ENCODE data around the gene TSPAN12.
A peak's percentile ranks its signal among the peaks of the same experiment; 100 is the strongest.
"Not testable (repeated sequence)": the region's sequence is repeated elsewhere in the genome, so short reads cannot be mapped to it uniquely, and the experiment has no call there.

The TSPAN12 gene

GRCh38 chr7:120805636-120806388 is 52.1 kb downstream of the TSPAN12 start:
- DNase-seq: peak; percentile 60

DNA sequence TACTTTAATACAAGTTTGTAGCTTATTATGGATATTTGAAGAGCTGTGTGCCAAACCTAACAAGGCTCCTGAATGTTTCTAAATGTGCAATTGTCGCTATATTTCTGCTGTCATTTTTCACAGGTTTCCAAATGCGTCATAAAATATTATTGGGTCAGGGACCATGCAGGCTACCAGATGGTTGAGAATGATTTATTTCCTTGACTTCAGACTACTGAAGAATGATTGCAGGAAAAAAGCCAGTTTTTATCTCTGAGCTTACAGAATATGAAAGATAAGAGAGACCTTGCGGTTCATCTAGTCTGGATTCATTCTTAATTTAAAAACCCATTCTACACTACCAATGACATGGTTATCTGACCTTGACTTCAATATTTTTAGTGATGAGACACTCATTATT is 55.2 kb downstream of the TSPAN12 start:
- no peak for DNase-seq

DNA sequence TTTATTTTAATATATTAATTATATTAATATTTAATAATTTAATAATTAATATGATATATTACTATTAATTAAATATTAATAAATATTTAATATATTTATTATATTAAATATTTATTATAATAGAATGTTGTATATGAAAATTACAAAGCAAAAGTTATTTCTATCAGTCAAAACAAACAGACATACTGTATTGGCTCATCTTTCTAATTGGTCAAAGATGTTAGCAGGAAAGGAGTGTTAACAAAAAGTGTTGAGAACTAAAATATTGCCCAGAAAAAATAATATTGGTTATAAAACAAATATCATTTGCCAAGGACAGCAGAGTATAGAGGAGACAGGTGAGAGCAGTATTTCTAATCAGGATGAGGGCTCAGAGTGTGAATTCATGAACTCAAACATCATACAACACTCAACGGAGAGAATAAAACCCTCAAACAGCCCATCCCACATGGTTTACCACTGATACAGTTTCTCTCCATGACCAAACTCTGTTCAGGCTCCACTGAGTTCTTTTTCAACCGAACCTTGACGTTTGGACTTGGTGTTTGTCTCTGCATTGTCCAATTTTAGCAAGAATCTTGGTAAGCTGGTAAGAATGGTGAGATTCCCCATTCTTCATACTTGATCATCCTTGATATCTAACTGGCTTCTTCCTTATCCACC is 58.0 kb downstream of the TSPAN12 start:
- DNase-seq: no peak

DNA sequence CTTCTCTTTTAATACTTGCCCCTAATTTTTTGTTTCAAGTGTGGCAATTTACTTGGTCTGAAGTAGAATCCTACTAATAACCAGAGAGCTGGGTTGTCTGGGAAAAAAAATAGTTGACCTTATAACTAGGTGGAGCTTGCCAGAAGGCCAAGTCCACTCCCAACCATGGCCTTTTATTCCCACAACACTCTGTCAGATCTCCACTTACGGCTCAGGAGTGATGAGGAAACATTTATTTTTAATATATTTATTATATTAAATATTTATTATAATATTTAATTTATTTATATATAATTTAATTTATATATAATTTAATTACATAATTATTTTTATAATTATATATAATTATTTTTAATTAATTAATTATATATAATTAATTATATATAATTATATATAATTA is 58.8 kb downstream of the TSPAN12 start:
- no peak for DNase-seq

DNA sequence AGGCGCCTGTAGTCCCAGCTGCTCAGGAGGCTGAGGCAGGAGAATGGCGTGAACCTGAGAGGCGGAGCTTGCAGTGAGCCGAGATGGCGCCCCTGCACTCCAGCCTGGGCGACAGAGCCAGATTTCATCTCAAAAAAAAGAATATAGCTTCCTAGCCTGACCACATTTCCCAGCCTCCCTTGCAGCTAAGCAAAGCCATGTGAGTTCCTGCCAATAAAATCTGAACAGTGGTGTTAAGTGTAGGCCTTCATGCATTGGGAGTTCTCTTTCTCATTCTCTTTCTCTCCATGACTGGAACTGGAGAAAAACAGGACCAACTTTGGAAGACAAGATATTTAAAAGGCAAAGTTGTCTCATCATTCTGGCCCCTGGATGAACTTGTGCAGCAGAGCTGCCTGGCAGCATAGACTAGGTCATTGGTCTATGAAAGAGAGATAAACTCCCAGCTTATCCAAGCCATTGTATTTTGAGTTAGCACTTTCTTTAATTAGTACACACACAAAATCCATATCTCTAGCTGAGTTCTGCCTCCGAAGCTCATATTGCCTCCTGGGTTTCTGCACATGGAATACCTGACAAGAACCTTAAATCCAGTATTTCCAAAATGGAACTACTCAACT is 60.8 kb downstream of the TSPAN12 start:
- no peak for DNase-seq

GRCh38 chr7:120794106-120794729 is 63.7 kb downstream of the TSPAN12 start:
- DNase-seq: no peak

GRCh38 chr7:120793213-120793936 is 64.6 kb downstream of the TSPAN12 start:
- DNase-seq: no peak

DNA sequence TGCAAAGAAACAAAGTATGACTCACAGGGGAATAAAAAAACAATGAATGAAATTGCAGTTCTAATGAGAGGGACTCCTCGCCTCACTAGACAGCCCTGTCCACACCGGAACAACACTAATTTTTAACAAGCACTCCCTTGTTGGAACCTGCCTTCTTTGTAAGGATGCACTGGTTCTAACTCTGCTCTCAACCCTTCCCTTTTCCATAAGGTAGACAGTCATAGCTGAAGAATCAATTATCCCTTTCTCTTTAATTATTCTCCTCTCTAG is 65.1 kb downstream of the TSPAN12 start:
- no peak for DNase-seq

- peak; percentile 49 for DNase-seq
Observed at GRCh38 chr7:120792091-120792860, 65.7 kb downstream of the TSPAN12 start.

DNA sequence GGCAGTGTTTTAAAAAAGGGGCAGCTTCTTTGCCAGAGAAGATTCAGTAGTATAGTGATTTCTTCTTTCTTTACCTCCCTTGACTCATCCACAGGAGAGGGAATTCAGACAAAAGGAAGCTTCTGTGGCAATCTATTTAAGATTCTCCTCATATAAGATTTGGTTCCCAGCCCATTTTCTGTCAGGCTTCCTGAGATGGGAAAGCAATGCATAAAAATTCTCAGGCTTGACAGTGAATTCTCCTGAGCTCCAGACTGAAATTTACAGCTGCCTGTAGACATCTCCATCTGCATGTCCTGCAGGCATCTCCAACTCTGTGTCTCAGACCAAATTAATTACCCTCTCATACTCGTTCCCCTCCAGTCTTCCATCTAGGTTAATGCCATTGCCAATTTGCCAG is 72.8 kb downstream of the TSPAN12 start:
- DNase-seq: no peak

DNA sequence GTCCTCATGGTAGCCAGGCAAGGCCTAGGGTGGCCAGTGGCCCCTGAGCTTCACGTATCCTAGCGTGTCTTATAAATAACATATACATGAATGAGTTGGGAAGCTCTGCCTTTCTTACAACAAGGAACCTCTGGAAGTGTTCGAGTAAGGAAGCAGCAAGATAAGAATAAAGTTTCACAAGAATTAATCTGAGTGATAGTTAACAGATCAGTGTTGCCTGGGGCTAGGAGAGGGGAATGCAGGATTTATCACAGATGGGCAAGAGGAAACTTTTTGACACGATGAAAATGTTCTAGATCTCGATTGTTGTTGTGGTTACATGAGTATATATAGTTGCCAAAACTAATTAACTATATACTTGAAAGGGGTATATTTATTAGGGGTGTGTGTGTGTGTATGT is 74.2 kb downstream of the TSPAN12 start:
- no peak for DNase-seq

DNA sequence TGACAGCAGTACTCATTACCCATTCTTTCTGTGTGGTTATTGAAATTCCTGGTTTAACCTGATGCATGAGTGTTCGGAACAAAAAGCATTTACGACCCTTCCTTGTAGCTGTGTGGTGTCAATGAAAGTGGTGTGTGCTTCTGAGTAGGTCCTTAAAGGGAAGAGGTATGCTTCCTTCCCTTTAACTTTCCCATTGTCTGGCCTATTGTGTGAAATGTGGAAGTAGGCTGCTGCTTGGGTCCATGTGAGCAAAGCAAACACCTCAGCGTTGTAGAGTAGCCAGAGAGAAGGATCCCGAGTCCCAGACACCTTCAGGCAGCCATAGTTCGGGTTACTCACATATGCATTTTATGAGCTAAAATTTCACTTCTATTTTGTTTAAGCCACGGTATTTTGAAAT is 74.7 kb downstream of the TSPAN12 start:
- no peak for DNase-seq

DNA sequence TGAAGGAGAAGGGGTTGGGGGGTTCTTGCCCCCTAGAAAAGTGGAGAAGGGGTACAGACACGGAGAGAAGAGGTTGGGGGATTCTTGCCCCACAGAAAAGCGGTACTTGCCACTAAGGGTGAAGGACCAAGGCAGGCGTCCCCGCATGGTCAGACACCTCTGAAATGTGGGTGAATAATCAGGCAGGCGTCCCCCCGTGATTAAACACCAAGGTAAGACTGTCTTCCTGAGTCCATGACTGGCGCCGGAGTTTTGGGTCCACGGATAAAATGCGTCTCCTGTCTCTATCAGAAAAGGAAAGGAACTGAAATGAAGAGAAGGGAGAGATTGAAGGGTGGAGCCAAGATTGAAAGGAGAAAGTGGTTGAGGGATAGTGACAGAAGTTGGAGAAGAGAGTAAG is 76.0 kb downstream of the TSPAN12 start:
- not testable (repeated sequence) for DNase-seq

DNA sequence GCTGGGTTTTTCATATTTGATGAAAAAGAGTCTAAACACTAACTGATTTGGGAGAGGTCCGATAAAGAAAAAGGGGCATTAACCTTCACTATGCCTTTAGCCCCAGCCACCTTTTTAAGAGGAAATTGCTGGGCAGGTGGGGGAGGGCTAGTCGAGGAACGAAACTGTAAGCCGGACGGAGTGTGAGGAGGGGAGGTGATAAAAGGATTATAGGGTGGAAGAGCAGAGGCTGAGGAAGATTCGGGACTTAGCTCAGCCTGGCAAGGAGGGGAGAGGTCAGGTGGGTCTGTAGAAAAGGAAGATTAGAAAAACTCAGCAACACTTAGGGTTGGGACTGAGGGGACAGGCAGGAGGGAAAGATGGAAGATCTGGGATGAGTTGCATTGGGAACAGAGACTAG is 77.0 kb downstream of the TSPAN12 start:
- DNase-seq: no peak

DNA sequence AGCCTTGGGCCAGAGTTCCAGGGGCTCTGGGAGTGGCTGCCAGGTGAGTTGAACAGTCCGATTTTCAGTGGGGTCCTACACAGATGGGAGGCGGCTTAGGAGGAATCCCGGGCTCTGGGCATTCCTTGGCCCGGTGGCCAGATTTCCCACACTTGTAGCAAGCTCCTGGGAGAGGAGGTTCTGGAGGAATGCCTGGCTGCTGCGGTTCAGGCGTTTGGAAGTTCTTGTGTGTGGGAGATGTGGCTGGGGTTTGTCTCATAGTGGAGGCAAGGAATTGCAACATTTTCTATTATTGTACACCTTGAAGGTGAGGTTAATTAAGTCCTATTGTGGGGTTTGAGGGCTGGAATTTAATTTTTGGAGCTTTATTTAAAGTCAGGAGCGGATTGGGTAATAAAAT is 77.5 kb downstream of the TSPAN12 start:
- not testable (repeated sequence) for DNase-seq

GRCh38 chr7:120779078-120779477 is 78.9 kb downstream of the TSPAN12 start:
- not testable (repeated sequence) for DNase-seq

- DNase-seq: no peak
Observed at GRCh38 chr7:120775755-120776154, 82.2 kb downstream of the TSPAN12 start.

- DNase-seq: no peak
Observed at GRCh38 chr7:120774481-120774880, 83.5 kb downstream of the TSPAN12 start.

DNA sequence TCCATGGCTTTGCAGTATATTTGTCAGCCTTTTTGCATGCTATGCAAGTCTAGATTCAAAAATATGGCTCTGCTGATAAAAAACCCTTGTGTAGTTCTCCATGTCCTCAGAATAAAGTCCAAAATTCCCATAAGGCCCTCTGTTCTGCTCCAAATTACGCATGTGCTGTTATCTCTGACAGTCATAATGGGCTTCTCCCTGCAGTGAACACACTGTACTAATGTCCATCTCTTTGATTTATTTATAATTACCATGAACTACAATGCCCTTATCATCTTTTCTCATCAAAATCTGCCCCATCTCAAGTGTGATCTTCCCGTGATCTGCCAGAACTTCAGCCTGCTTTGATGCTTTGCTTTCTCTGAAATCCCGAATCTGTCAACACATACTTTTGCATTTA is 87.7 kb downstream of the TSPAN12 start:
- DNase-seq: no peak

GRCh38 chr7:120760851-120761250 is 97.1 kb downstream of the TSPAN12 start:
- no peak for DNase-seq

DNA sequence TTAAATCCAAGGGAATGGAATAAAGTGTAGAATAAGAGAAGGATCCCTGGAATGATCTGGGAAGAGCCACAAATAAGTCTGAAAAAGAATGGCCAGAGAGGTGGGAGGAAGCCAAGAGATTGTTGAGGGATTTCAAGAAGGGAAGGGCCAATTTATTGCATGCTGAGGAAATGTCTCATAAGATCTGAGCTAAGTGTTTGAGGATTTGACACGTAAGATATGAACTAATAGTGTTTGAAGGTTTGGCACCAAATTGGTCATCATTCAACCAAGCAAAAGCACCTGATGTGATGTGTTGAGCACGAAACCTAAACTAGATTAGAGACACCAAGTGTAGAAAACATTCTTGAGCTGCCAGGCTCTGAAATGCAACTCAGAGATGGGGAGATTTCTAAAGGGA is 97.9 kb downstream of the TSPAN12 start:
- no peak for DNase-seq

- DNase-seq: no peak
Observed at GRCh38 chr7:120743128-120743527, 114.8 kb downstream of the TSPAN12 start.

DNA sequence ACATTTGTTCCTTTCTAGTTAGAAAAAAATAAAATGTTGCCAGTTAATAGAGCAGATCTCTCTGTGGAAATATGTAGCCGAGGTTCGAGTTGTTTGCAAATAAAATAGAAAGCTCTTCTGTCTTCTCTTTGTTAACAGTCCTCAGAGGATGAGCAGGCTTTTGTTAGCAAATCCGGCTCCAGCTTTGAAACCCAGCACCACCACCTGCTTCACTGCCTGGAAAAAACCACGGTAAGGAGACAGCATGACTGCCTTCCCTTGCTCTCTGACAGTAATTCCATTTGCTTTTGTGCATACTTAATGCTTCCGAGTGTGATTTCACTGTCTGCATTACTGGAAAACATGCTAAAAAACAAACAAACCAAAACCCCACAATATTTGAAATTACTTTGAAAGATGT is 115.6 kb downstream of the TSPAN12 start:
- DNase-seq: no peak
